Spinal cord (tissue), 10 donors: ENCODE data around the gene SPAAR. TPM values are rescaled to one million over a fixed set of nuclear protein-coding genes. Genes with fewer than 3 reads are reported as not detected.
"Not testable (repeated sequence)": the region's sequence is repeated elsewhere in the genome, so short reads cannot be mapped to it uniquely, and the experiment has no call there.

ENCODE experiments used
- DNase-seq, 6 donors: peaks; one replicate each; pipeline versions ENCODE4 v3.0.0 to v3.0.0-alpha.2; 2013 to 2015; ENCODE audit warnings: low spot score in 6 of 6, low read depth in 4 of 6
- H3K27ac ChIP-seq: one replicate; pipeline ENCODE4 v1.5.1; 2013; ENCODE audit warnings: low read depth, low read length, control low read depth
- H3K27me3 ChIP-seq: one replicate; pipeline ENCODE4 v1.6.1; 2013; ENCODE audit warnings: low read length; ENCODE audit not compliant: control insufficient read depth, insufficient read depth
- H3K36me3 ChIP-seq: one replicate; pipeline ENCODE4 v1.6.1; 2013; ENCODE audit warnings: low read length; ENCODE audit not compliant: control insufficient read depth, insufficient read depth
- H3K4me1 ChIP-seq: one replicate; pipeline ENCODE4 v1.6.1; 2013; ENCODE audit warnings: low read length; ENCODE audit not compliant: control insufficient read depth, insufficient read depth
- H3K4me3 ChIP-seq: one replicate; pipeline ENCODE4 v1.5.1; 2013; ENCODE audit warnings: low read depth, low read length, control low read depth
- H3K9me3 ChIP-seq: one replicate; pipeline ENCODE4 v1.6.1; 2013; ENCODE audit warnings: low read length; ENCODE audit not compliant: control insufficient read depth, insufficient read depth
- WGBS: methylation state at CpG from one replicate; pipeline ENCODE4 v1.1.5; 2013; ENCODE audit warnings: missing lambda C conversion rate; ENCODE audit not compliant: insufficient coverage; 5-methylcytosine and 5-hydroxymethylcytosine counted together
- polyA plus RNA-seq, 2 donors: library from polyadenylated mRNA; unstranded; fragments of 120-200 nt; gene quantifications; one replicate each; pipeline ENCODE4 v1.2.1, GENCODE V29; 2013; ENCODE audit not compliant: insufficient read length in 2 of 2
- total RNA-seq, 2 donors: library from RNA; depleted of rRNA in 1 of 2; stranded (reverse); fragments of 120-200 nt in 1 of 2; fragments of >200 nt in 1 of 2; gene quantifications; one replicate each; pipeline versions ENCODE4 v1.2.3 to v1.2.4, GENCODE V29; 2013 to 2014
- donor health status: healthy.

The SPAAR gene
- total and polyA plus RNA-seq, 4 donors = 0.69 to 1.8 (median 1.2) TPM

- no peak within 1 kb of the TSS for H3K4me3 ChIP-seq
- H3K27ac ChIP-seq = no peak within 1 kb of the TSS
- H3K4me1 ChIP-seq = no peaks in the 10 kb centered on the region
- no peaks in the 10 kb centered on the region for H3K9me3 ChIP-seq
- DNase-seq = no peak
- H3K27me3 ChIP-seq = no peaks in the 10 kb centered on the region
- 87% methylated on average over 6 of the region's 8 CpGs for WGBS
- no peaks in the 10 kb centered on the region for H3K36me3 ChIP-seq
These were observed 38.9 kb upstream of the SPAAR start, which contains the start of gene OR13J1 for GRCh38 chr9:35870351-35870923. Gene OR13J1 (minus strand): TSS chr9:35870401. CDS start chr9:35870401, 0 bp downstream.

- Histone ChIP-seq H3K36me3 (no peaks in the 10 kb centered on the region), H3K4me3 (no peak overlapping the region), H3K9me3 (no peaks in the 10 kb centered on the region), H3K4me1 (no peaks in the 10 kb centered on the region), H3K27ac (no peak overlapping the region), H3K27me3 (no peaks in the 10 kb centered on the region)
- DNase-seq = no peak
- WGBS = 86% methylated on average over 2 of the region's 3 CpGs
These were observed 37.7 kb upstream of the SPAAR start for GRCh38 chr9:35871545-35871944.

GRCh38 chr9:35872505-35872904, 36.8 kb upstream of the SPAAR start:
- no peaks in the 10 kb centered on the region for H3K36me3 ChIP-seq
- no peak overlapping the region for H3K4me3 ChIP-seq
- no CpG with 5 or more reads among the region's 3 CpGs for WGBS
- no peaks in the 10 kb centered on the region for H3K27me3 ChIP-seq
- H3K27ac ChIP-seq = no peak overlapping the region
- no peaks in the 10 kb centered on the region for H3K4me1 ChIP-seq
- no peak for DNase-seq
- peaks cover 2% of the 10 kb centered on the region for H3K9me3 ChIP-seq

GRCh38 chr9:35882263-35882848, 26.9 kb upstream of the SPAAR start:
- Histone ChIP-seq H3K4me3 (no peak overlapping the region), H3K4me1 (no peaks in the 10 kb centered on the region), H3K36me3 (no peaks in the 10 kb centered on the region), H3K27ac (no peak overlapping the region), H3K9me3 (no peaks in the 10 kb centered on the region), H3K27me3 (no peaks in the 10 kb centered on the region)
- peak; percentile 54 to 94 (median 68) for DNase-seq
- WGBS = 0% methylated on average over 1 of the region's 4 CpGs

GRCh38 chr9:35882996-35883395, 26.3 kb upstream of the SPAAR start:
- WGBS = 74% methylated on average over 3 of the region's 3 CpGs
- Histone ChIP-seq H3K9me3 (no peaks in the 10 kb centered on the region), H3K27me3 (no peaks in the 10 kb centered on the region), H3K27ac (no peak overlapping the region), H3K36me3 (no peaks in the 10 kb centered on the region), H3K4me3 (no peak overlapping the region), H3K4me1 (no peaks in the 10 kb centered on the region)
- no peak for DNase-seq

GRCh38 chr9:35884908-35885307, 24.4 kb upstream of the SPAAR start:
- not testable (repeated sequence) for H3K27me3 ChIP-seq, H3K36me3 ChIP-seq, DNase-seq, H3K4me3 ChIP-seq, H3K9me3 ChIP-seq, H3K4me1 ChIP-seq, H3K27ac ChIP-seq
- no CpG with 5 or more reads among the region's 3 CpGs for WGBS

- Histone ChIP-seq H3K27ac (no peak overlapping the region), H3K9me3 (no peaks in the 10 kb centered on the region), H3K27me3 (peaks cover 4% of the 10 kb centered on the region), H3K4me1 (no peaks in the 10 kb centered on the region), H3K36me3 (no peaks in the 10 kb centered on the region), H3K4me3 (no peak overlapping the region)
- DNase-seq = no peak
- 94% methylated on average over 3 of the region's 3 CpGs for WGBS
These were observed 17.6 kb upstream of the SPAAR start for GRCh38 chr9:35891646-35892045.

GRCh38 chr9:35892051-35892450, 17.2 kb upstream of the SPAAR start:
- H3K4me1 ChIP-seq = no peaks in the 10 kb centered on the region
- DNase-seq = no peak
- no peaks in the 10 kb centered on the region for H3K36me3 ChIP-seq
- peaks cover 4% of the 10 kb centered on the region for H3K27me3 ChIP-seq
- no peaks in the 10 kb centered on the region for H3K9me3 ChIP-seq
- 67% methylated on average over 1 of the region's 1 CpG for whole genome bisulfite sequencing
- no peak overlapping the region for H3K4me3 ChIP-seq
- no peak overlapping the region for H3K27ac ChIP-seq

GRCh38 chr9:35896570-35896969, 12.7 kb upstream of the SPAAR start:
- no peaks in the 10 kb centered on the region for H3K36me3 ChIP-seq
- 83% methylated on average over 1 of the region's 2 CpGs for WGBS
- H3K27ac ChIP-seq = no peak overlapping the region
- no peaks in the 10 kb centered on the region for H3K9me3 ChIP-seq
- DNase-seq = no peak
- peaks cover 4% of the 10 kb centered on the region for H3K27me3 ChIP-seq
- no peak overlapping the region for H3K4me3 ChIP-seq
- no peaks in the 10 kb centered on the region for H3K4me1 ChIP-seq

- H3K36me3 ChIP-seq, H3K27me3 ChIP-seq, H3K4me1 ChIP-seq, H3K4me3 ChIP-seq, H3K9me3 ChIP-seq, DNase-seq, H3K27ac ChIP-seq: not testable (repeated sequence)
- 97% methylated on average over 4 of the region's 7 CpGs for WGBS
These were observed 11.8 kb upstream of the SPAAR start for GRCh38 chr9:35897376-35898099.
